Transverse colon (tissue), 4 donors: ENCODE data around the gene RSL1D1. TPM values are rescaled to one million over a fixed set of nuclear protein-coding genes. Genes with fewer than 3 reads are reported as not detected.
A peak's percentile ranks its signal among the peaks of the same experiment; 100 is the strongest.
"Not testable (repeated sequence)": the region's sequence is repeated elsewhere in the genome, so short reads cannot be mapped to it uniquely, and the experiment has no call there.

Experiments
- DNase-seq: peaks from one replicate; pipeline ENCODE4 v3.0.0-alpha.2; 2019
- H3K27ac ChIP-seq, 4 donors: fragments of 200-600 bp; sonication (generic); 2 replicates each; pipeline ENCODE4 v1.5.1; 2016 to 2018; ENCODE audit warnings: inconsistent platforms in 4 of 4
- H3K27me3 ChIP-seq: fragments of 200-600 bp; sonication (generic); 2 replicates; pipeline ENCODE4 v1.5.1; 2017; ENCODE audit warnings: inconsistent platforms
- H3K36me3 ChIP-seq, 4 donors: fragments of 200-600 bp; sonication (generic); 2 replicates each; pipeline ENCODE4 v1.5.1; 2017 to 2019; ENCODE audit warnings: inconsistent platforms in 4 of 4
- H3K4me1 ChIP-seq, 4 donors: fragments of 200-600 bp; sonication (generic); 2 replicates each; pipeline ENCODE4 v1.5.1; 2017 to 2020; ENCODE audit warnings: inconsistent platforms in 4 of 4
- H3K4me3 ChIP-seq, 4 donors: fragments of 200-600 bp; sonication (generic); 1 replicate in 1 of 4; 2 replicates in 3 of 4; pipeline versions ENCODE4 v1.5.1 to v1.6.1; 2017 to 2019; ENCODE audit warnings: inconsistent platforms in 4 of 4
- H3K9me3 ChIP-seq, 2 donors: fragments of 200-600 bp; sonication (generic); 2 replicates each; pipeline ENCODE4 v1.5.1; 2017 to 2019; ENCODE audit warnings: inconsistent platforms in 2 of 2
- CTCF ChIP-seq, 5 experiments: fragments of 200-600 bp in 3 of 5; fragments of 450-650 bp in 2 of 5; sonication (generic) in 3 of 5; IDR thresholded peaks; 1 replicate in 2 of 5; 2 replicates in 3 of 5; pipeline ENCODE4 v1.5.1; 2016 to 2017; ENCODE audit warnings: antibody characterized with exemption in 5 of 5, inconsistent platforms in 3 of 5, mild to moderate bottlenecking in 2 of 5, moderate library complexity in 1 of 5
- EP300 ChIP-seq: sonication (generic); formaldehyde crosslinking; IDR thresholded peaks from one replicate; pipeline ENCODE4 v1.6.1; 2017; ENCODE audit warnings: antibody characterized with exemption, low read depth
- POLR2A ChIP-seq: fragments of 450-650 bp; IDR thresholded peaks from one replicate; pipeline ENCODE4 v1.6.1; 2016; ENCODE audit warnings: antibody characterized with exemption, mild to moderate bottlenecking, moderate library complexity
- POLR2AphosphoS5 ChIP-seq, 3 donors: sonication (generic); formaldehyde crosslinking; IDR thresholded peaks; one replicate each; pipeline ENCODE4 v1.6.1; 2016; ENCODE audit warnings: antibody characterized with exemption in 3 of 3
- WGBS, 2 donors: methylation state at CpG; one replicate each; pipeline ENCODE4 v1.1.5; 2018; ENCODE audit warnings: low coverage in 1 of 2; 5-methylcytosine and 5-hydroxymethylcytosine counted together
- in situ Hi-C, 4 donors: fragments of 200-750 bp; cut with MboI; loops; one replicate each; pipeline versions ENCODE4 v1.15.0 to v1.15.1; 2017; ENCODE audit warnings: low sequenced_read_pairs in 3 of 4, low pct_ligation_motif_present in 1 of 4, low pct_unique_long_range_greater_than_20kb in 1 of 4
- intact Hi-C: fragments of 100-400 bp; cut with DNase I; formaldehyde crosslinking; loops from one replicate; pipeline ENCODE4 v1.15.1; 2023; ENCODE audit warnings: low total_unique reads
- total RNA-seq, 4 donors: library from RNA; depleted of rRNA; stranded (reverse); fragments of >200 nt; gene quantifications; one replicate each; pipeline ENCODE4 v1.1.0, GENCODE V29; 2016

RSL1D1 gene
- total RNA-seq, 4 donors from 2014 or later = 41.5 to 120 (median 65.9) TPM

GRCh38 chr16:11793840-11794239, 57.5 kb downstream of the RSL1D1 start:
- in situ Hi-C loops (no loop called here), intact Hi-C loops (no loop called here)
- Histone ChIP-seq H3K27me3 (no peaks in the 10 kb centered on the region), H3K27ac (peak overlapping the region; percentile 63 to 100 (median 97)), H3K4me1 (peaks cover 35 to 71% (median 54%) of the 10 kb centered on the region in 4 donors), H3K9me3 (no peaks in the 10 kb centered on the region), H3K36me3 (no peaks in the 10 kb centered on the region), H3K4me3 (no peak overlapping the region)
- TF ChIP-seq EP300 (no peak), POLR2A (no peak), POLR2AphosphoS5 (IDR thresholded peaks at IDR 0.05) (no peak), CTCF (IDR thresholded peaks at IDR 0.05) (no peak)
- WGBS, 2 donors = 70 to 75% methylated on average over 3 to 7 of the region's 7 CpGs
- no peak for DNase-seq

GRCh38 chr16:11792410-11793241, 58.7 kb downstream of the RSL1D1 start:
- Histone ChIP-seq H3K9me3 (no peaks in the 10 kb centered on the region), H3K36me3 (no peaks in the 10 kb centered on the region), H3K4me3 (no peak overlapping the region), H3K27ac (peak overlapping the region; percentile 63 to 100 (median 97)), H3K4me1 (peaks cover 27 to 63% (median 43%) of the 10 kb centered on the region in 4 donors), H3K27me3 (no peaks in the 10 kb centered on the region)
- 37 to 48% methylated on average over 5 to 7 of the region's 7 CpGs for WGBS, 2 donors
- DNase-seq = peak; percentile 69
- TF ChIP-seq POLR2A (no peak), POLR2AphosphoS5 (IDR thresholded peaks at IDR 0.05) (peak in 2 of 3 donors; percentile 25 to 29)
- intact Hi-C loops = no loop called here
- in situ Hi-C loops = no loop called here

GRCh38 chr16:11791144-11791828, 60.1 kb downstream of the RSL1D1 start:
- TF ChIP-seq POLR2A (no peak), POLR2AphosphoS5 (IDR thresholded peaks at IDR 0.05) (no peak), CTCF (IDR thresholded peaks at IDR 0.05) (no peak), EP300 (no peak)
- no peak for DNase-seq
- peak overlapping the region in 2 of 4 donors; percentile 97 for H3K27ac ChIP-seq
- peaks cover 27 to 76% (median 53%) of the 10 kb centered on the region in 4 donors for H3K4me1 ChIP-seq
- no peaks in the 10 kb centered on the region for H3K9me3 ChIP-seq
- in situ Hi-C loops (no loop called here), intact Hi-C loops (no loop called here)
- H3K27me3 ChIP-seq = no peaks in the 10 kb centered on the region
- 80 to 87% methylated on average over 3 to 8 of the region's 8 CpGs for WGBS, 2 donors
- H3K4me3 ChIP-seq = no peak overlapping the region
- no peaks in the 10 kb centered on the region for H3K36me3 ChIP-seq

GRCh38 chr16:11788914-11789313, 62.4 kb downstream of the RSL1D1 start:
- no peaks in the 10 kb centered on the region for H3K36me3 ChIP-seq
- H3K9me3 ChIP-seq = no peaks in the 10 kb centered on the region
- no peak for DNase-seq
- in situ Hi-C loops = no loop called here
- H3K27ac ChIP-seq = no peak overlapping the region
- no peaks in the 10 kb centered on the region for H3K27me3 ChIP-seq
- peaks cover 28 to 77% (median 56%) of the 10 kb centered on the region in 4 donors for H3K4me1 ChIP-seq
- no peak for TF ChIP-seq POLR2AphosphoS5 (IDR thresholded peaks at IDR 0.05)
- no peak for TF ChIP-seq EP300
- intact Hi-C loops = no loop called here
- no peak overlapping the region for H3K4me3 ChIP-seq
- 73 to 85% methylated on average over 3 of the region's 3 CpGs for WGBS, 2 donors

- H3K36me3 ChIP-seq, H3K4me3 ChIP-seq, intact Hi-C loops, in situ Hi-C loops, DNase-seq, H3K9me3 ChIP-seq, H3K27me3 ChIP-seq: not testable (repeated sequence)
- Histone ChIP-seq H3K27ac (peak overlapping the region; percentile 57 to 94 (median 84)), H3K4me1 (peaks cover 27 to 81% (median 51%) of the 10 kb centered on the region in 4 donors)
- WGBS, 2 donors = 76 to 100% methylated on average over 1 to 13 of the region's 13 CpGs
Measured at GRCh38 chr16:11784980-11785599, 66.3 kb downstream of the RSL1D1 start.

- H3K9me3 ChIP-seq, DNase-seq, intact Hi-C loops, H3K36me3 ChIP-seq, H3K27me3 ChIP-seq, in situ Hi-C loops, H3K4me3 ChIP-seq: not testable (repeated sequence)
- H3K4me1 ChIP-seq = peaks cover 27 to 76% (median 51%) of the 10 kb centered on the region in 4 donors
- WGBS, 2 donors = 82 to 92% methylated on average over 6 of the region's 6 CpGs
- H3K27ac ChIP-seq = peak overlapping the region; percentile 80 to 94 (median 88)
Measured at GRCh38 chr16:11784381-11784780, 67.0 kb downstream of the RSL1D1 start.
